HEK293 (cell line): Measurements from ENCODE around the gene PTBP2.

Source experiments
- CTCF ChIA-PET: fragments of 350-600 bp; formaldehyde crosslinking; extraction: SDS; loops from one replicate; lab custom pipeline; 2021; ENCODE audit warnings: antibody characterized with exemption; lab: Yijun Ruan, JAX
- POLR2A ChIA-PET: fragments of 300-600 bp; formaldehyde crosslinking; extraction: SDS; loops from one replicate; lab custom pipeline; 2020; ENCODE audit warnings: antibody characterized with exemption, inconsistent platforms; lab: Yijun Ruan, JAX
- H3K27ac ChIP-seq: fragments of 200-500 bp; sonication (Bioruptor generic); 2 replicates; pipeline ENCODE4 v1.5.1; 2014; ENCODE audit warnings: low read depth, low read length, control low read depth, inconsistent platforms; ENCODE audit errors: extremely low read depth
- H3K36me3 ChIP-seq, 2 experiments: fragments of 200-500 bp in 1 of 2; sonication (Bioruptor generic) in 1 of 2; 1 replicate in 1 of 2; 2 replicates in 1 of 2; pipeline ENCODE4 v1.5.1; 2014 to 2017; ENCODE audit warnings: inconsistent platforms in 2 of 2, low read length in 2 of 2; ENCODE audit not compliant: control insufficient read depth in 2 of 2, insufficient read depth in 1 of 2
- H3K4me1 ChIP-seq: fragments of 200-500 bp; sonication (Bioruptor generic); 2 replicates; pipeline ENCODE4 v1.5.1; 2014; ENCODE audit warnings: mild to moderate bottlenecking, low read length, inconsistent platforms; ENCODE audit not compliant: control insufficient read depth, insufficient read depth
- H3K4me3 ChIP-seq: 2 replicates; pipeline ENCODE4 v1.5.1; 2011; ENCODE audit warnings: low read depth, mild to moderate bottlenecking, control low read depth, low read length, moderate library complexity
- H3K9me3 ChIP-seq: fragments of 200-500 bp; sonication (Bioruptor generic); 2 replicates; pipeline ENCODE4 v1.5.1; 2014; ENCODE audit warnings: low read depth, low read length, inconsistent platforms; ENCODE audit not compliant: control insufficient read depth, insufficient read depth
- HOXC10 ChIP-seq: sonication (generic); formaldehyde crosslinking; IDR thresholded peaks from 2 replicates; pipeline ENCODE4 v1.8.1; 2023; ENCODE audit warnings: mild to moderate bottlenecking, missing genetic modification reagents
- KLF9 ChIP-seq: fragments of 450-650 bp; formaldehyde crosslinking; IDR thresholded peaks from 2 replicates; pipeline ENCODE4 v1.5.1; 2016; ENCODE audit warnings: missing biosample characterization, missing genetic modification characterization, low read depth
- MEIS1 ChIP-seq: sonication (generic); formaldehyde crosslinking; IDR thresholded peaks from 2 replicates; pipeline ENCODE4 v1.8.1; 2022; ENCODE audit warnings: missing genetic modification reagents, mild to moderate bottlenecking, borderline replicate concordance
- PATZ1 ChIP-seq: fragments of 450-650 bp; formaldehyde crosslinking; IDR thresholded peaks from 2 replicates; pipeline ENCODE4 v1.5.1; 2016; ENCODE audit warnings: missing biosample characterization, missing genetic modification characterization
- PRDM4 ChIP-seq: fragments of 450-650 bp; formaldehyde crosslinking; IDR thresholded peaks from 2 replicates; pipeline ENCODE4 v1.5.1; 2017; ENCODE audit warnings: missing biosample characterization, missing genetic modification characterization
- SP7 ChIP-seq: fragments of 450-650 bp; formaldehyde crosslinking; IDR thresholded peaks from 2 replicates; pipeline ENCODE4 v1.5.1; 2016; ENCODE audit warnings: missing biosample characterization, missing genetic modification characterization
- TRIM28 ChIP-seq: IDR thresholded peaks from 2 replicates; pipeline ENCODE4 v1.6.1; 2011; ENCODE audit warnings: low read length, control low read depth, borderline replicate concordance
- ZBTB17 ChIP-seq: fragments of 450-650 bp; formaldehyde crosslinking; IDR thresholded peaks from 2 replicates; pipeline ENCODE4 v1.5.1; 2016; ENCODE audit warnings: missing biosample characterization, missing genetic modification characterization
- ZNF18 ChIP-seq: fragments of 450-650 bp; formaldehyde crosslinking; IDR thresholded peaks from 2 replicates; pipeline ENCODE4 v1.5.1; 2016; ENCODE audit warnings: missing biosample characterization, missing genetic modification characterization
- ZNF23 ChIP-seq: fragments of 450-650 bp; formaldehyde crosslinking; IDR thresholded peaks from 2 replicates; pipeline ENCODE4 v1.5.1; 2016; ENCODE audit warnings: missing biosample characterization, missing genetic modification characterization, borderline replicate concordance
- ZNF26 ChIP-seq: fragments of 450-650 bp; formaldehyde crosslinking; IDR thresholded peaks from 2 replicates; pipeline ENCODE4 v1.5.1; 2016; ENCODE audit warnings: missing biosample characterization, missing genetic modification characterization
- ZNF280C ChIP-seq: fragments of 450-650 bp; formaldehyde crosslinking; IDR thresholded peaks from 2 replicates; pipeline ENCODE4 v1.5.1; 2016; ENCODE audit warnings: missing biosample characterization, missing genetic modification characterization
- ZNF335 ChIP-seq: fragments of 450-650 bp; formaldehyde crosslinking; conservative IDR thresholded peaks from 2 replicates; pipeline ENCODE4 v1.5.1; 2016; ENCODE audit warnings: missing biosample characterization, missing genetic modification characterization
- ZNF341 ChIP-seq: fragments of 450-650 bp; formaldehyde crosslinking; IDR thresholded peaks from 2 replicates; pipeline ENCODE4; 2016; ENCODE audit warnings: low read depth, missing biosample characterization, missing genetic modification characterization
- ZNF366 ChIP-seq: fragments of 450-650 bp; formaldehyde crosslinking; conservative IDR thresholded peaks from 2 replicates; pipeline ENCODE4 v1.5.1; 2016; ENCODE audit warnings: missing biosample characterization, missing genetic modification characterization
- ZNF398 ChIP-seq: fragments of 450-650 bp; formaldehyde crosslinking; IDR thresholded peaks from 2 replicates; pipeline ENCODE4 v1.5.1; 2017; ENCODE audit warnings: missing biosample characterization, missing genetic modification characterization
- ZNF404 ChIP-seq: fragments of 450-650 bp; formaldehyde crosslinking; IDR thresholded peaks from 2 replicates; pipeline ENCODE4 v1.5.1; 2017; ENCODE audit warnings: missing biosample characterization, missing genetic modification characterization
- ZNF561 ChIP-seq: fragments of 450-650 bp; IDR thresholded peaks from 2 replicates; pipeline ENCODE4 v1.5.1; 2018; ENCODE audit warnings: missing biosample characterization, missing genetic modification characterization, borderline replicate concordance
- ZNF626 ChIP-seq: fragments of 450-650 bp; sonication (Bioruptor Pico); formaldehyde crosslinking; IDR thresholded peaks from 2 replicates; pipeline ENCODE4 v1.5.1; 2018; ENCODE audit warnings: missing biosample characterization, missing genetic modification characterization, inconsistent platforms
- ZNF654 ChIP-seq: fragments of 450-650 bp; formaldehyde crosslinking; IDR thresholded peaks from 2 replicates; pipeline ENCODE4 v1.5.1; 2016; ENCODE audit warnings: low read depth, missing biosample characterization, missing genetic modification characterization
- ZSCAN5A ChIP-seq: fragments of 450-650 bp; formaldehyde crosslinking; IDR thresholded peaks from 2 replicates; pipeline ENCODE4 v1.5.1; 2016; ENCODE audit warnings: missing biosample characterization, missing genetic modification characterization

The PTBP2 gene

GRCh38 chr1:96837057-96837780 is 115.6 kb downstream of the PTBP2 start:
- ChIA-PET POLR2A (no interaction called here), CTCF (no interaction called here)
- TF ChIP-seq ZSCAN5A (tag by site-specific recombination): no peak
- TF ChIP-seq ZNF26 (tag by site-specific recombination): no peak
- no peak for TF ChIP-seq ZNF341 (tag by site-specific recombination)
- TF ChIP-seq PRDM4: no peak
- TF ChIP-seq HOXC10 (CRISPR knock-in tag): no peak
- TF ChIP-seq ZNF23: no peak
- TF ChIP-seq TRIM28: no peak
- no peak for TF ChIP-seq ZNF561
- no peak for TF ChIP-seq ZNF654 (tag by site-specific recombination)
- no peak for TF ChIP-seq ZNF366 (tag by site-specific recombination)
- no peak for TF ChIP-seq ZNF335 (tag by site-specific recombination)
- TF ChIP-seq ZNF398 (tag by site-specific recombination): no peak
- TF ChIP-seq ZBTB17: no peak
- TF ChIP-seq PATZ1 (tag by site-specific recombination): no peak
- no peak for TF ChIP-seq ZNF404 (tag by site-specific recombination)
- Histone ChIP-seq H3K27ac (no peak overlapping the region), H3K4me1 (no peaks in the 10 kb centered on the region), H3K9me3 (no peaks in the 10 kb centered on the region), H3K4me3 (no peak overlapping the region), H3K36me3 (no peaks in the 10 kb centered on the region)

GRCh38 chr1:96837781-96838216 is 116.2 kb downstream of the PTBP2 start:
- ChIA-PET POLR2A (no interaction called here), CTCF (no interaction called here)
- Histone ChIP-seq H3K4me3 (no peak overlapping the region), H3K4me1 (no peaks in the 10 kb centered on the region), H3K27ac (no peak overlapping the region), H3K36me3 (no peaks in the 10 kb centered on the region), H3K9me3 (no peaks in the 10 kb centered on the region)
- TF ChIP-seq ZNF626 (tag by site-specific recombination) (no peak), ZNF280C (tag by site-specific recombination) (no peak), SP7 (tag by site-specific recombination) (no peak), ZNF18 (tag by site-specific recombination) (no peak), KLF9 (tag by site-specific recombination) (no peak), MEIS1 (CRISPR knock-in tag) (no peak)
